ENCODE measurements around the gene GGT1.

GRCh38 chr22:24592851-24593558 is 10.0 kb upstream of the GGT1 start, which contains the start of gene LRRC75B:
- no peak for TF ChIP-seq CTCF (optimal IDR thresholded peaks at IDR 0.05 in 1 of 3, IDR thresholded peaks at IDR 0.05 in 1 of 3, conservative IDR thresholded peaks at IDR 0.05 in 1 of 3; ENCODE audit: extremely low read depth in 1 of 3, insufficient read depth in 2 of 3, low read length in 3 of 3)
- no peak for TF ChIP-seq EZH2 (IDR thresholded peaks at IDR 0.05; ENCODE audit: low read length)

Data from keratinocyte (primary cell).